Naive thymus-derived CD8-positive, alpha-beta T cell (primary cell): ENCODE results near the gene ABCF2. TPM values are rescaled to one million over a fixed set of nuclear protein-coding genes. Genes with fewer than 3 reads are reported as not detected.

Experiments
- ATAC-seq, 2 donors: fragments of 150-1000 bp; cut with Tn5 transposase in 1 of 2; sonication (Bioruptor Pico), chemical (Tn5 transposase) in 1 of 2; 1 replicate in 1 of 2; 2 replicates in 1 of 2; pipeline ENCODE4 v1.10.0; 2021; ENCODE audit warnings: mild to moderate bottlenecking in 2 of 2, moderate library complexity in 2 of 2
- POLR2A ChIA-PET: fragments of 350-600 bp; sonication (Branson Sonifier 250); formaldehyde crosslinking; loops from one replicate; lab custom pipeline; 2021; ENCODE audit warnings: antibody characterized with exemption; lab: Charles Lee
- DNase-seq, 10 donors: peaks; one replicate each; pipeline versions ENCODE4 v3.0.0 to v3.0.0-alpha.2; 2020 to 2022
- H3K27ac Mint-ChIP-seq, 10 donors: one replicate each; pipeline ENCODE4 v1.8.0; 2020 to 2022; ENCODE audit warnings: mild to moderate bottlenecking in 10 of 10, mixed read lengths in 10 of 10, moderate library complexity in 4 of 10, inconsistent platforms in 1 of 10
- H3K27me3 Mint-ChIP-seq, 5 donors: one replicate each; pipeline ENCODE4 v1.8.0; 2021 to 2022; ENCODE audit warnings: mixed read lengths in 5 of 5
- H3K36me3 Mint-ChIP-seq, 3 donors: one replicate each; pipeline ENCODE4 v1.8.0; 2020 to 2022; ENCODE audit warnings: mixed read lengths in 3 of 3, mild to moderate bottlenecking in 2 of 3, inconsistent platforms in 1 of 3
- H3K4me1 Mint-ChIP-seq, 4 donors: one replicate each; pipeline ENCODE4 v1.8.0; 2021 to 2022; ENCODE audit warnings: mixed read lengths in 4 of 4
- H3K4me3 Mint-ChIP-seq, 10 donors: one replicate each; pipeline ENCODE4 v1.8.0; 2020 to 2022; ENCODE audit warnings: mild to moderate bottlenecking in 10 of 10, mixed read lengths in 10 of 10, moderate library complexity in 6 of 10, inconsistent platforms in 1 of 10
- H3K9me3 Mint-ChIP-seq, 9 donors: one replicate each; pipeline ENCODE4 v1.8.0; 2020 to 2022; ENCODE audit warnings: mixed read lengths in 9 of 9, mild to moderate bottlenecking in 3 of 9, inconsistent platforms in 1 of 9, moderate library complexity in 1 of 9
- polyA plus RNA-seq, 3 donors: library from polyadenylated mRNA; unstranded; fragments of 300-500 nt; fragmentation: Illumina TruSeq; gene quantifications; one replicate each; pipeline ENCODE4 v1.2.3, GENCODE V29; 2021
- total RNA-seq, 8 experiments: library from RNA in 2 of 8; stranded (reverse) in 2 of 8; gene quantifications; one replicate each; pipeline ENCODE4 v1.2.3 and lab custom pipeline; 2021 to 2026

Gene ABCF2
- total and polyA plus RNA-seq, 5 experiments from 2014 or later = 23.0 to 40.4 (median 31.6) TPM

DNA sequence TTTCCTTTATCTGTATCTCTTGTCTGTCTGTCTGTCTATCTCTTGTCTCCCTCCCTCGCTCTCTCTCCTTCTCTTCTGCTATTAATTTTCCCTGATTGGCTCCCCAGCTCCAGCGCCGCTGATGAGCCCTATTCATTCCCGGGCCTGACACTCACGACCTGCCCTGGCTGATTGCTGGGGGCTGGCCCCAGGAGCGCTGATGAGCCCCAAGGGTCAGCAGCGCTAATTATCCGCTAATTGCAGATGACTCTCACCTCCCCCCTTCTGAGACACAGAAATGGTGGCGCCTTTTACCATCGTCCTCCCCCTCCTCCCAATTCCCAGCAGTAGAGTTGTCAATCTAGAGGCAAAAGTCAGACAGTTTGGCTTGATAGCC, 58.2 kb downstream of the ABCF2 start:
- peaks cover 36 to 57% (median 39%) of the 10 kb centered on the region in 5 donors for H3K27me3 Mint-ChIP-seq
- H3K9me3 Mint-ChIP-seq = no peaks in the 10 kb centered on the region
- peak overlapping the region; percentile 67 to 87 (median 80) for H3K4me3 Mint-ChIP-seq
- DNase-seq = no peak
- H3K36me3 Mint-ChIP-seq = no peaks in the 10 kb centered on the region
- H3K27ac Mint-ChIP-seq = no peak overlapping the region
- POLR2A ChIA-PET = interaction anchor here (0.7 kb wide), 1 partner anchor 16 kb away, joined by 3 read pairs; no protein-coding TSS in a partner anchor
- ATAC-seq = no peak
- peaks cover 8 to 23% (median 13%) of the 10 kb centered on the region in 4 donors for H3K4me1 Mint-ChIP-seq

GRCh38 chr7:151168003-151168786, 58.8 kb downstream of the ABCF2 start:
- H3K27ac Mint-ChIP-seq = peak overlapping the region in 2 of 10 donors; percentile 56 to 60
- no peaks in the 10 kb centered on the region for H3K9me3 Mint-ChIP-seq
- peak overlapping the region; percentile 67 to 87 (median 80) for H3K4me3 Mint-ChIP-seq
- peak; percentile 80 to 81 for ATAC-seq
- H3K4me1 Mint-ChIP-seq = peaks cover 7 to 19% (median 13%) of the 10 kb centered on the region in 4 donors
- H3K27me3 Mint-ChIP-seq = peaks cover 32 to 53% (median 33%) of the 10 kb centered on the region in 5 donors
- no peaks in the 10 kb centered on the region for H3K36me3 Mint-ChIP-seq
- POLR2A ChIA-PET = interaction anchor here (0.6 to 1.0 kb wide), 4 partner anchors 15 to 135 kb away, joined by 3 to 4 read pairs (median 3); no protein-coding TSS in a partner anchor
- peak; percentile 19 to 71 (median 56) for DNase-seq

DNA sequence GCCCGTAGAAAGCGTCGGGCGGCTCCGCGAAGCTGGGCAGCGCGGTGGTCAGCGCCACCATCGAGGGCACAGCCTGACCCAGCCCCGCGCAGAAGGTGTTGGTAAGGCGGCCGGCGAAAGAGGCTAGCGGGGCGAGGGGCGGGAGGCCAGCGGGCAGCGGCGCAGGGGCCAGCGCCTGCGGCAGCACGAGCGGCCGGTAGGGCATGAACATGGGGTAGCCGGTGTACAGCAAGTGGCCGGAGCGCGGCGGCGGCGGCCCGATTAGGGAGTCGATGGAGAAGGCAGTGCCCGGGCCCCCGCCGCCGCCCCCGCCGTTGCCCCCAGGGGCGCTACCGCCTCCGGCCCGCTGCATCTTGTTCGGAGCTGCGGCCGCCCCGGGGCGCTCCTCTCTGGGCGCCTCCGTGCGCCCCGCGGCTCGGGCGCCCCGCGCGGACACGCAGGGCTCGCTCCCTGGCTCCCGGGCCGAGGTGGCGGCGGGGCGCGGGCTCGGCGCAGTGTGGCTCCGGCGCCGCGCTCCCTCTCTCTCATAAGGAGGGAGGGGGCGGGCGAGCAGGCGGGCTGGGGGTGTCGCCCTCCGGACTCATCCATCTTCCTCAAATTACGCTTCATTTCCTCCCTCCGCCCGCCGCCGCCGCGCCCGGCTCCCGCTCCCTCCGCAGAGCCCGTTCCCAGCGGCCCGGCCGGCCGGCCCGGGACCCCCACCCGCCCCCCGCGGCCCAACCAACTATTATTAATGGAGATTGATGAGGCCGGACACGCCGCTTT, 59.6 kb downstream of the ABCF2 start, which contains the start of gene GBX1:
Gene GBX1, minus strand, starts transcription at position 498 of the 765 bp plus-strand sequence. Its CDS starts 146 bp downstream, at position 352.
- H3K27me3 Mint-ChIP-seq = peaks cover 25 to 45% (median 27%) of the 10 kb centered on the region in 5 donors
- peak within 1 kb of the TSS in 2 of 10 donors; percentile 56 to 60 for H3K27ac Mint-ChIP-seq
- peak within 1 kb of the TSS; percentile 70 to 87 (median 80) for H3K4me3 Mint-ChIP-seq
- H3K9me3 Mint-ChIP-seq = no peaks in the 10 kb centered on the region
- no peaks in the 10 kb centered on the region for H3K36me3 Mint-ChIP-seq
- POLR2A ChIA-PET = interaction anchor here (0.6 to 1.0 kb wide), 3 partner anchors 28 to 136 kb away, joined by 3 to 4 read pairs (median 3); no protein-coding TSS in a partner anchor
- peaks cover 3 to 11% (median 8%) of the 10 kb centered on the region in 4 donors for H3K4me1 Mint-ChIP-seq
- peak; percentile 55 to 69 for ATAC-seq
- peak in 1 of 10 donors; percentile 11 for DNase-seq

GRCh38 chr7:151166629-151167196, 60.3 kb downstream of the ABCF2 start:
- Mint-ChIP-seq H3K4me3 (peak overlapping the region; percentile 31 to 78 (median 74)), H3K9me3 (no peaks in the 10 kb centered on the region), H3K36me3 (no peaks in the 10 kb centered on the region), H3K27me3 (peaks cover 22 to 40% (median 24%) of the 10 kb centered on the region in 5 donors), H3K27ac (no peak overlapping the region), H3K4me1 (peaks cover 2 to 9% (median 6%) of the 10 kb centered on the region in 4 donors)
- POLR2A ChIA-PET = interaction anchor here (1.0 kb wide), 1 partner anchor 27 kb away, joined by 3 read pairs; no protein-coding TSS in a partner anchor
- no peak for DNase-seq
- ATAC-seq = peak in 1 of 2 donors; percentile 16

Other genes with a start within 250 kb of the ABCF2 start
- 1 to 10 TPM; 1.3 to 1.6 TPM for gene KCNH2, start 248.9 kb downstream of the ABCF2 start, total RNA-seq
- 1 to 10 TPM in 2 of 3 donors, under 1 TPM in 1; 0.45 to 2.5 (median 1.5) TPM for gene KCNH2, start 248.9 kb downstream of the ABCF2 start, polyA plus RNA-seq
- gene NOS3, start 236.2 kb downstream of the ABCF2 start, total RNA-seq = 1 to 10 TPM; 1.7 to 1.8 TPM
- gene NOS3, start 236.2 kb downstream of the ABCF2 start, polyA plus RNA-seq = 1 to 10 TPM; 1.4 to 3.3 (median 2.0) TPM
- 10 to 100 TPM; 34.6 to 42.2 TPM for gene ATG9B, start 202.7 kb downstream of the ABCF2 start, total RNA-seq
- gene ATG9B, start 202.7 kb downstream of the ABCF2 start, polyA plus RNA-seq = 10 to 100 TPM in 2 of 3 donors, 1 to 10 TPM in 1; 9.2 to 39.1 (median 24.7) TPM
- 10 to 100 TPM; 71.3 to 74.7 TPM for gene ABCB8, start 198.8 kb downstream of the ABCF2 start, total RNA-seq
- 10 to 100 TPM; 17.1 to 18.4 (median 17.4) TPM for gene ABCB8, start 198.8 kb downstream of the ABCF2 start, polyA plus RNA-seq
- gene ASIC3, start 178.7 kb downstream of the ABCF2 start, total RNA-seq = 10 to 100 TPM; 13.5 TPM
- gene ASIC3, start 178.7 kb downstream of the ABCF2 start, polyA plus RNA-seq = not detected
- gene CDK5, start 169.3 kb downstream of the ABCF2 start, total RNA-seq = 1 to 10 TPM; 4.1 to 6.0 TPM
- gene CDK5, start 169.3 kb downstream of the ABCF2 start, polyA plus RNA-seq = 10 to 100 TPM; 10.7 to 13.2 (median 11.7) TPM
- 10 to 100 TPM; 52.5 to 60.6 TPM for gene SLC4A2, start 167.6 kb downstream of the ABCF2 start, total RNA-seq
- gene SLC4A2, start 167.6 kb downstream of the ABCF2 start, polyA plus RNA-seq = 10 to 100 TPM; 10.1 to 18.0 (median 14.8) TPM
- 100 to 1,000 TPM; 145 TPM for gene FASTK, start 146.4 kb downstream of the ABCF2 start, total RNA-seq
- gene FASTK, start 146.4 kb downstream of the ABCF2 start, polyA plus RNA-seq = 10 to 100 TPM; 38.8 to 63.6 (median 44.2) TPM
- gene TMUB1, start 143.7 kb downstream of the ABCF2 start, total RNA-seq = 10 to 100 TPM; 41.8 to 45.6 TPM
- 10 to 100 TPM; 42.9 to 70.6 (median 49.1) TPM for gene TMUB1, start 143.7 kb downstream of the ABCF2 start, polyA plus RNA-seq
- gene AGAP3, start 140.7 kb downstream of the ABCF2 start, total RNA-seq = 10 to 100 TPM; 35.2 to 36.9 TPM
- 1 to 10 TPM; 1.1 to 6.0 (median 3.7) TPM for gene AGAP3, start 140.7 kb downstream of the ABCF2 start, polyA plus RNA-seq
- not detected for gene GBX1, start 59.5 kb downstream of the ABCF2 start, total RNA-seq
- not detected for gene GBX1, start 59.5 kb downstream of the ABCF2 start, polyA plus RNA-seq
- gene ASB10, start 40.0 kb downstream of the ABCF2 start, total RNA-seq = not detected
- gene ASB10, start 40.0 kb downstream of the ABCF2 start, polyA plus RNA-seq = not detected
- 1 to 10 TPM; 2.5 to 2.6 TPM for gene H2BK1, start 16.7 kb downstream of the ABCF2 start, total RNA-seq
- not detected for gene H2BK1, start 16.7 kb downstream of the ABCF2 start, polyA plus RNA-seq
- gene CHPF2, start 5.3 kb upstream of the ABCF2 start, total RNA-seq = 10 to 100 TPM; 47.8 to 48.6 TPM
- 10 to 100 TPM; 16.8 to 20.1 (median 17.6) TPM for gene CHPF2, start 5.3 kb upstream of the ABCF2 start, polyA plus RNA-seq
- 10 to 100 TPM in 1 of 2 experiments, 1 to 10 TPM in 1; 9.7 to 11.8 TPM for gene SMARCD3, start 21.5 kb upstream of the ABCF2 start, total RNA-seq
- 10 to 100 TPM in 2 of 3 donors, 1 to 10 TPM in 1; 9.8 to 18.6 (median 15.6) TPM for gene SMARCD3, start 21.5 kb upstream of the ABCF2 start, polyA plus RNA-seq
- 100 to 1,000 TPM in 1 of 2 experiments, 10 to 100 TPM in 1; 95.8 to 109 TPM for gene NUB1, start 114.6 kb upstream of the ABCF2 start, total RNA-seq
- 10 to 100 TPM; 66.1 to 70.7 (median 68.8) TPM for gene NUB1, start 114.6 kb upstream of the ABCF2 start, polyA plus RNA-seq
- under 1 TPM; 0.47 to 0.85 TPM for gene WDR86, start 182.8 kb upstream of the ABCF2 start, total RNA-seq
- 1 to 10 TPM in 1 of 3 donors, under 1 TPM in 2; 0.67 to 1.2 (median 0.81) TPM for gene WDR86, start 182.8 kb upstream of the ABCF2 start, polyA plus RNA-seq
- 1 to 10 TPM in 1 of 2 experiments, under 1 TPM in 1; 0.39 to 1.2 TPM for gene CRYGN, start 212.9 kb upstream of the ABCF2 start, total RNA-seq
- under 1 TPM; 0.35 to 0.69 (median 0.65) TPM for gene CRYGN, start 212.9 kb upstream of the ABCF2 start, polyA plus RNA-seq